Ovary (tissue), 10 donors: ENCODE data around the gene AMMECR1. TPM values are rescaled to one million over a fixed set of nuclear protein-coding genes. Genes with fewer than 3 reads are reported as not detected.
A peak's percentile ranks its signal among the peaks of the same experiment; 100 is the strongest.

ENCODE experiments used
- DNase-seq, 5 donors: peaks; one replicate each; pipeline ENCODE4 v3.0.0-alpha.2; 2019 to 2020
- H3K27ac ChIP-seq, 2 donors: fragments of 200-600 bp; one replicate each; pipeline versions ENCODE4 v1.5.1 to v1.8.0; 2019 to 2022
- H3K27me3 ChIP-seq: fragments of 200-600 bp; one replicate; pipeline ENCODE4 v1.8.0; 2022
- H3K36me3 ChIP-seq: fragments of 200-600 bp; sonication (generic); one replicate; pipeline ENCODE4 v1.5.1; 2019
- H3K4me1 ChIP-seq: one replicate; pipeline ENCODE4 v1.8.1; 2013; ENCODE audit warnings: mild to moderate bottlenecking, moderate library complexity; ENCODE audit not compliant: insufficient read depth
- H3K4me3 ChIP-seq: fragments of 200-600 bp; sonication (generic); one replicate; pipeline ENCODE4 v1.5.1; 2017
- H3K9me3 ChIP-seq, 2 donors: fragments of 200-600 bp in 1 of 2; sonication (generic) in 1 of 2; one replicate each; pipeline versions ENCODE4 v1.5.1 to v1.8.1; 2013 to 2019; ENCODE audit warnings: mild to moderate bottlenecking in 1 of 2, moderate library complexity in 1 of 2
- EP300 ChIP-seq: sonication (generic); formaldehyde crosslinking; IDR thresholded peaks from one replicate; pipeline ENCODE4 v1.6.1; 2017; ENCODE audit warnings: antibody characterized with exemption
- POLR2A ChIP-seq: fragments of 450-650 bp; IDR thresholded peaks from one replicate; pipeline ENCODE4 v1.6.1; 2017; ENCODE audit warnings: antibody characterized with exemption, mild to moderate bottlenecking, moderate library complexity
- WGBS, 3 donors: extraction: QIAGEN DNeasy Blood & Tissue Kit in 1 of 3; methylation state at CpG; one replicate each; pipeline versions ENCODE4 v1.1.5 to v1.1.7; 2013 to 2017; 5-methylcytosine and 5-hydroxymethylcytosine counted together
- intact Hi-C, 4 donors: fragments of 100-400 bp; cut with DNase I; formaldehyde crosslinking; loops; one replicate each; pipeline versions ENCODE4 v1.11.0 to v1.15.1; 2022 to 2023
- long read RNA-seq, 3 donors: library from polyadenylated mRNA in 2 of 3; unstranded in 2 of 3; transcript quantifications; one replicate each; pipeline ENCODE4 v2.0.0 and lab custom pipeline, GENCODE V29; 2021 to 2026
- polyA plus RNA-seq, 2 donors: library from polyadenylated mRNA; stranded (reverse); fragments of 200-250 nt in 1 of 2; fragments of 350-450 nt in 1 of 2; fragmentation: Illumina TruSeq in 1 of 2; extraction: RNeasy Lipid Tissue Mini Kit (QIAGEN cat#74804) in 1 of 2; gene quantifications; one replicate each; pipeline ENCODE4 v1.2.3, GENCODE V29; 2013 to 2014
- total RNA-seq, 7 donors: library from RNA; depleted of rRNA in 2 of 7; stranded (reverse); fragments of >200 nt in 2 of 7; fragmentation: NEBNext Ultra II Directional in 3 of 7; extraction: Animal tissue kit (Norgen Biotek cat#: 25700) in 3 of 7; gene quantifications; one replicate each; pipeline versions ENCODE4 v1.1.0 to v1.2.4, GENCODE V29; 2016 to 2023
- TF ChIP-seq, protein P1 (sequence below), 3 donors: fragments of 450-650 bp in 2 of 3; fragments of 200-600 bp in 1 of 3; IDR thresholded peaks; one replicate each; pipeline versions ENCODE4 v1.5.1 to v1.8.0; 2016 to 2022; ENCODE audit warnings: antibody characterized with exemption in 3 of 3, mild to moderate bottlenecking in 1 of 3
- donor health status: DM: no; HTN: no; CAD: no; lungs with moderate emphysema.
- donor health status: DM: no; HTN: no; CAD: no.
- donor health status: Bipolar disorder and iron deficiency.
- donor health status: DM: yes; HTN: yes; CAD: no.
- donor health status: DM: no; HTN: no; CAD: no.
- donor health status: DM: yes; HTN: yes; CAD: no.

Gene AMMECR1
- total RNA-seq (10 to 100 TPM in 4 of 7 donors, 1 to 10 TPM in 3; 6.0 to 19.2 (median 13.2) TPM), polyA plus RNA-seq (10 to 100 TPM in 1 of 2 donors, 1 to 10 TPM in 1; 3.9 to 12.3 TPM)
- long read RNA-seq, donor 1, full-length matches to known transcripts: 12 of 20 reads
- long read RNA-seq, donor 1, partial matches to known transcripts: 1 of 20 reads
- long read RNA-seq, donor 1, other reads (novel, unspliced or antisense): 7 of 20 reads
- long read RNA-seq, donor 2, full-length matches to known transcripts: 3 of 3 reads
- long read RNA-seq, donor 2, partial matches to known transcripts: 0 of 3 reads
- long read RNA-seq, donor 2, other reads (novel, unspliced or antisense): 0 of 3 reads
- long read RNA-seq, donor 3, full-length matches to known transcripts: 33 of 41 reads
- long read RNA-seq, donor 3, partial matches to known transcripts: 3 of 41 reads
- long read RNA-seq, donor 3, other reads (novel, unspliced or antisense): 5 of 41 reads

DNA sequence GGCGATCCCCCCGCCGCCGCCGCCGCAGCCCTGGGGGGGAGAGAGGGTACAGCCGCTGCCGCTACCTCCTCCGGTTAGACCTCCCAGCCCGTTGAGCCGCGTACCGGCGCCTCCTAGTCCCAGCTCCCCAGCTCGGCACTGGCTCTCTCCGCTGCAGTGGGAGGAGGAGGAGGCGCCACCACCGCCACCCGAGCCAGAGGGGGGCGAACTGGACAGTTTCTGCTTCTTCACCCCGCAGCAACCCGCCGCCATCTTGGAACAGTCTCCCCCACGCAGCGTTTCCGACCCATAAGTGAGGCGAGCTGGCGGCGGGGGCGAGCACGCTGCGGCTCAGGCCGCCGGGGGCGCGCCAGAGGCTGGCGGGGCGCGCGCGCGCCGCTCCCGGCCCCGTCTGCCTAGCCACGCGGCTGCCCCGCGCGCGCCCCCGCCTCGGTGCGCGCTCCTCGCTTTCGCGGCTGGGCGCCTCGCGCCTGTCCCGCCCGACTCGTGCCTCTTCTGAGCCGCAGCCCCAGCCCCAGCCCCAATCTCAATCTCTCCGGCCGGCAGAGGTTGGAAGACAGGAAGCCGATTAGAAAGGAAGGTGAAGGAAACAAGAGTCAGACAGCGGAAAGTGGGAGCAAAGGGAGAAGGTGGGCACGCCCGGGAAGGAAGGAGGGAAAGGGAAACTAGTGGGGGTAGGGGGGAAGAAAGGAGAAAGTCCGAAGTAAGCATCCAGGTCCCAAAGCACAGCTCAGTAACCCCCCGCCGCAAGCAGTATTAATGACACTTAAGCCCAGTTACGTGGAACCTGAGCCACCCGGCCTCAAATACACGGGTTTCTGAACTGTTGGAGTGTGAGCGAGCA, at the start of gene AMMECR1:
AMMECR1 (minus strand) TSS at position 266 of the 844 bp plus-strand sequence; CDS start at position 252, 14 bp downstream.
- intact Hi-C loops: loop anchor here in 2 of 4 donors (5.0 to 10.0 kb wide), 2 partner anchors 143 to 146 kb away; no protein-coding TSS in a partner anchor
- peak within 1 kb of the TSS; percentile 89 to 92 for H3K27ac ChIP-seq
- peak; percentile 80 to 87 (median 83) for DNase-seq
- H3K36me3 ChIP-seq: no peaks in the 10 kb centered on the region
- TF ChIP-seq, protein P1, sequence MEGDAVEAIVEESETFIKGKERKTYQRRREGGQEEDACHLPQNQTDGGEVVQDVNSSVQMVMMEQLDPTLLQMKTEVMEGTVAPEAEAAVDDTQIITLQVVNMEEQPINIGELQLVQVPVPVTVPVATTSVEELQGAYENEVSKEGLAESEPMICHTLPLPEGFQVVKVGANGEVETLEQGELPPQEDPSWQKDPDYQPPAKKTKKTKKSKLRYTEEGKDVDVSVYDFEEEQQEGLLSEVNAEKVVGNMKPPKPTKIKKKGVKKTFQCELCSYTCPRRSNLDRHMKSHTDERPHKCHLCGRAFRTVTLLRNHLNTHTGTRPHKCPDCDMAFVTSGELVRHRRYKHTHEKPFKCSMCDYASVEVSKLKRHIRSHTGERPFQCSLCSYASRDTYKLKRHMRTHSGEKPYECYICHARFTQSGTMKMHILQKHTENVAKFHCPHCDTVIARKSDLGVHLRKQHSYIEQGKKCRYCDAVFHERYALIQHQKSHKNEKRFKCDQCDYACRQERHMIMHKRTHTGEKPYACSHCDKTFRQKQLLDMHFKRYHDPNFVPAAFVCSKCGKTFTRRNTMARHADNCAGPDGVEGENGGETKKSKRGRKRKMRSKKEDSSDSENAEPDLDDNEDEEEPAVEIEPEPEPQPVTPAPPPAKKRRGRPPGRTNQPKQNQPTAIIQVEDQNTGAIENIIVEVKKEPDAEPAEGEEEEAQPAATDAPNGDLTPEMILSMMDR (IDR thresholded peaks at IDR 0.05): no peak
- peak; percentile 27 for TF ChIP-seq POLR2A
- TF ChIP-seq EP300: no peak
- peak within 1 kb of the TSS; percentile 84 for H3K4me3 ChIP-seq
- 23 to 30% (median 26%) methylated on average over 76 to 78 of the region's 78 CpGs for WGBS, 3 donors
- no peaks in the 10 kb centered on the region for H3K9me3 ChIP-seq
- H3K27me3 ChIP-seq: no peaks in the 10 kb centered on the region
- no peaks in the 10 kb centered on the region for H3K4me1 ChIP-seq

DNA sequence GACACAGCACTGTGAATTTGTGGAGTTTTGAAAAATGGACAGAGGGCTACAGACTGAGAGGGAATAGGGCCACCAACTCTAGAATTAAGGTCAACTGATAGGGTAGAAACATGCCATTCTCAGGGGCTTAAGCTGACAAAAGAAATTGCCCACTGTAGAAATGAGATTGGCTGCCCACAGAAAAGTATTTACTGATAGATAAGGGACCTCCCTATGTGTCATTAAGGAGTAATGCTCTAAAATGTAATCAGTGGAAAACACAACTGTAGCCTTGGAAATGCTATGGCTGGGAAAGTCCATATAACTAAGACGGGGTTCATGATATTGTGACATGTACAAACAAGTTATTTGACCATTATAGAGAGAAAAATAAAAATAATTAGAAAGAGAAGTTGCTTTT, 45.4 kb upstream of the AMMECR1 start:
- Histone ChIP-seq H3K36me3 (no peaks in the 10 kb centered on the region), H3K27ac (no peak overlapping the region), H3K9me3 (no peaks in the 10 kb centered on the region), H3K27me3 (no peaks in the 10 kb centered on the region), H3K4me3 (no peak overlapping the region), H3K4me1 (no peaks in the 10 kb centered on the region)
- WGBS, 3 donors: 68 to 73% (median 73%) methylated on average over 1 of the region's 1 CpG
- intact Hi-C loops: no loop called here
- no peak for DNase-seq
- TF ChIP-seq POLR2A (no peak), EP300 (no peak)
- TF ChIP-seq, protein P1 (IDR thresholded peaks at IDR 0.05): no peak

DNA sequence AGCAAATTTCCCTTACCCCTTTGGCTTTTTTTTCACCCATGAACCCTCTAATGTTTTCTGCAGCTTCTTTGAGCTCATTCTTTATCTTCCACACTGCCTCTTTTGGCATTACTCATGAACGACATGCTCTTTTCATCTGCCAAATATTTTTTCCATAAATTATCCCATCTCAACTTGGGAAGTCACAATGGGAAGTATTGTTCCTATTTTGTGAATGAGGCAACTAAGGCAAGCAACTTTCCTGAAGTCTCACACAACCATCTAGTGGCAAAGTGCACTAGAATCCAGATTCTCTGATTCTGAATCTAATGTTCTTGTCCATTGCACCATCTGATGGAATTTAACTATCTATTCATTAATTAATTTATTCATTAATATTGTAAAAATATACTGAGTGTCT, 41.4 kb upstream of the AMMECR1 start:
- Histone ChIP-seq H3K4me3 (no peak overlapping the region), H3K4me1 (no peaks in the 10 kb centered on the region), H3K9me3 (no peaks in the 10 kb centered on the region), H3K27me3 (no peaks in the 10 kb centered on the region), H3K36me3 (no peaks in the 10 kb centered on the region), H3K27ac (no peak overlapping the region)
- TF ChIP-seq EP300 (no peak), POLR2A (no peak)
- TF ChIP-seq, protein P1 (IDR thresholded peaks at IDR 0.05): no peak
- no peak for DNase-seq
- intact Hi-C loops: no loop called here
- 7 to 16% (median 9%) methylated on average over 1 of the region's 1 CpG for WGBS, 3 donors

DNA sequence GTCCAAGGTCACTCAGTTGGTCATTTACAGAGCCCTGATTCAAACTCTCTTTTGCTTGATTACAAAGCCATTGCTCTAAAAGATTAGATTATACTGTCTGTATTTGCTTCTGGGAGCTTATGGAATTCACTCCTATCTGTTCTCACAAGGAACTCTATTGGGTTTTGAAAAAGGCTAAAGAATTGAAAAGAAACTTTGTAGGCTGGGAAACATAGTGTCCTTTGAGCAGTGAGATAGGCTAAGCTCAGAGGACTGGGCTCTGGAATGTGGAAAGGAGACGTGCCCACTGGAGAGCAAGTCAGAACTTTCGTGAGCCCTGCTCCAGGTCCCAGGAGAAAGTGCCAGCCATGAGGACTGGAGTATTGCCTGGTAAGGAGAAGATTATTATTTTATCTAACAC, 40.7 kb upstream of the AMMECR1 start, which contains the start of gene RTL9:
RTL9 (plus strand) TSS at position 301 of the 400 bp plus-strand sequence. CDS start 91,770 bp downstream, outside the sequence.
- DNase-seq: no peak
- no peaks in the 10 kb centered on the region for H3K27me3 ChIP-seq
- intact Hi-C loops: no loop called here
- no peaks in the 10 kb centered on the region for H3K9me3 ChIP-seq
- H3K4me3 ChIP-seq: no peak within 1 kb of the TSS
- no peak for TF ChIP-seq POLR2A
- TF ChIP-seq, protein P1 (IDR thresholded peaks at IDR 0.05): no peak
- no peak for TF ChIP-seq EP300
- 31 to 37% (median 33%) methylated on average over 2 of the region's 2 CpGs for WGBS, 3 donors
- no peak within 1 kb of the TSS for H3K27ac ChIP-seq
- no peaks in the 10 kb centered on the region for H3K4me1 ChIP-seq
- H3K36me3 ChIP-seq: no peaks in the 10 kb centered on the region
